Smooth muscle cell (in vitro differentiated cells): ENCODE data around the gene ZBTB7C. TPM values are rescaled to one million over a fixed set of nuclear protein-coding genes. Genes with fewer than 3 reads are reported as not detected.

Source experiments
- DNase-seq: peaks from one replicate; lab custom pipeline; 2025; ENCODE audit not compliant: unreplicated experiment; lab: John Stamatoyannopoulos, UW
- H2AFZ ChIP-seq: fragments of 200-600 bp; sonication (generic); 2 replicates; pipeline ENCODE4 v1.6.0; 2016; ENCODE audit warnings: antibody characterized with exemption, low read depth, mild to moderate bottlenecking
- H3F3A ChIP-seq: fragments of 200-600 bp; sonication (generic); 2 replicates; pipeline ENCODE4 v1.6.0; 2017; ENCODE audit warnings: antibody characterized with exemption, low read depth
- H3K27ac ChIP-seq: fragments of 200-600 bp; sonication (generic); 2 replicates; pipeline ENCODE4 v1.5.1; 2016; ENCODE audit warnings: low read depth, mild to moderate bottlenecking
- H3K27me3 ChIP-seq: fragments of 200-600 bp; sonication (generic); 2 replicates; pipeline ENCODE4 v1.6.1; 2016; ENCODE audit warnings: low read depth, mild to moderate bottlenecking
- H3K36me3 ChIP-seq: fragments of 200-600 bp; sonication (generic); 2 replicates; pipeline ENCODE4 v1.5.1; 2016; ENCODE audit warnings: low read depth
- H3K4me1 ChIP-seq: fragments of 200-600 bp; sonication (generic); 2 replicates; pipeline ENCODE4 v1.5.1; 2016; ENCODE audit warnings: low read depth
- H3K4me2 ChIP-seq: fragments of 200-600 bp; sonication (generic); 2 replicates; pipeline ENCODE4 v1.6.0; 2016; ENCODE audit warnings: mild to moderate bottlenecking
- H3K4me3 ChIP-seq: fragments of 200-600 bp; sonication (generic); 2 replicates; pipeline ENCODE4 v1.5.1; 2016; ENCODE audit warnings: mild to moderate bottlenecking
- H3K79me2 ChIP-seq: fragments of 200-600 bp; sonication (generic); 2 replicates; pipeline ENCODE4 v1.6.0; 2016; ENCODE audit warnings: low read depth, mild to moderate bottlenecking
- H3K9ac ChIP-seq: fragments of 200-600 bp; sonication (generic); 2 replicates; pipeline ENCODE4 v1.6.0; 2016; ENCODE audit warnings: low read depth
- H3K9me3 ChIP-seq: fragments of 200-600 bp; sonication (generic); replicated peaks from 2 replicates; pipeline ENCODE4 v1.5.1; 2016; ENCODE audit warnings: low read depth
- H4K20me1 ChIP-seq: fragments of 200-600 bp; sonication (generic); 2 replicates; pipeline ENCODE4 v1.6.0; 2016; ENCODE audit warnings: low read depth
- CTCF ChIP-seq: fragments of 200-600 bp; sonication (generic); IDR thresholded peaks from 2 replicates; pipeline ENCODE4 v1.5.1; 2017; ENCODE audit warnings: borderline replicate concordance, mild to moderate bottlenecking, antibody characterized with exemption; ENCODE audit not compliant: insufficient read depth, poor library complexity, severe bottlenecking
- WGBS: methylation state at CpG from one replicate; pipeline ENCODE4 v1.1.7; 2016; ENCODE audit warnings: low lambda C conversion rate; 5-methylcytosine and 5-hydroxymethylcytosine counted together
- polyA plus RNA-seq: library from polyadenylated mRNA; unstranded; fragments of >200 nt; fragmentation: Nextera tagmentation; extraction: Ambion mirVana; gene quantifications from 2 replicates; pipeline ENCODE4 v1.2.1, GENCODE V29; 2016
- total RNA-seq: library from RNA; depleted of rRNA; stranded (reverse); fragments of >200 nt; gene quantifications from 2 replicates; pipeline ENCODE4 v1.2.3, GENCODE V29; 2014

The ZBTB7C gene
- total and polyA plus RNA-seq, 2 experiments from 2014 or later = 0.48 to 0.63 TPM

- H3K9me3 ChIP-seq = no peaks in the 10 kb centered on the region
- DNase-seq = no peak
- WGBS = 86% methylated on average over 3 of the region's 3 CpGs
Measured at GRCh38 chr18:48163738-48164115, 245.5 kb downstream of the ZBTB7C start.

GRCh38 chr18:48162956-48163737 lies 246.0 kb downstream of the ZBTB7C start:
- 96% methylated on average over 5 of the region's 5 CpGs for WGBS
- Histone ChIP-seq H3K9ac (no peak overlapping the region), H3K36me3 (no peaks in the 10 kb centered on the region), H3K9me3 (no peaks in the 10 kb centered on the region), H3K27me3 (no peaks in the 10 kb centered on the region), H3K4me3 (no peak overlapping the region), H3K4me1 (peaks cover 7% of the 10 kb centered on the region), H4K20me1 (no peaks in the 10 kb centered on the region), H3K27ac (no peak overlapping the region), H2AFZ (no peak overlapping the region), H3K79me2 (no peaks in the 10 kb centered on the region), H3K4me2 (no peak overlapping the region), H3F3A (peaks cover 8% of the 10 kb centered on the region)
- TF ChIP-seq CTCF = no peak
- DNase-seq = no peak

More at GRCh38 chr18:48163738-48164115, 245.5 kb downstream of the ZBTB7C start:
- H3K4me3 ChIP-seq = no peak overlapping the region
- no peak overlapping the region for H3K4me2 ChIP-seq
- H3K9ac ChIP-seq = no peak overlapping the region
- H3K4me1 ChIP-seq = peaks cover 7% of the 10 kb centered on the region
- H3K27ac ChIP-seq = no peak overlapping the region
- no peaks in the 10 kb centered on the region for H3K36me3 ChIP-seq
- TF ChIP-seq CTCF = no peak
- no peaks in the 10 kb centered on the region for H3K27me3 ChIP-seq
- peaks cover 8% of the 10 kb centered on the region for H3F3A ChIP-seq
- H3K79me2 ChIP-seq = no peaks in the 10 kb centered on the region
- H2AFZ ChIP-seq = no peak overlapping the region
- no peaks in the 10 kb centered on the region for H4K20me1 ChIP-seq

- H3K36me3 ChIP-seq = no peaks in the 10 kb centered on the region
- no peak for TF ChIP-seq CTCF
- no peaks in the 10 kb centered on the region for H3K27me3 ChIP-seq
- H3F3A ChIP-seq = peaks cover 8% of the 10 kb centered on the region
- H3K79me2 ChIP-seq = no peaks in the 10 kb centered on the region
- H3K4me1 ChIP-seq = no peaks in the 10 kb centered on the region
- no peaks in the 10 kb centered on the region for H4K20me1 ChIP-seq
- H3K9ac ChIP-seq = no peak overlapping the region
- H2AFZ ChIP-seq = peak overlapping the region; percentile 98
- WGBS = 32% methylated on average over 8 of the region's 38 CpGs
- H3K4me2 ChIP-seq = peak overlapping the region; percentile 96
- no peak overlapping the region for H3K27ac ChIP-seq
- H3K9me3 ChIP-seq = no peaks in the 10 kb centered on the region
- no peak for DNase-seq
- peak overlapping the region; percentile 74 for H3K4me3 ChIP-seq
Measured at GRCh38 chr18:48161911-48162698, 247.1 kb downstream of the ZBTB7C start.
